GM18907 (cell line): Measurements from ENCODE around the gene HOMER1.
A peak's percentile ranks its signal among the peaks of the same experiment; 100 is the strongest.

Source experiments
- ATAC-seq: cut with Tn5 transposase; IDR thresholded peaks from one replicate; pipeline ENCODE4 v1.9.1; 2021; ENCODE audit warnings: mild to moderate bottlenecking, moderate library complexity; ENCODE audit not compliant: unreplicated experiment

Gene HOMER1, protein sequence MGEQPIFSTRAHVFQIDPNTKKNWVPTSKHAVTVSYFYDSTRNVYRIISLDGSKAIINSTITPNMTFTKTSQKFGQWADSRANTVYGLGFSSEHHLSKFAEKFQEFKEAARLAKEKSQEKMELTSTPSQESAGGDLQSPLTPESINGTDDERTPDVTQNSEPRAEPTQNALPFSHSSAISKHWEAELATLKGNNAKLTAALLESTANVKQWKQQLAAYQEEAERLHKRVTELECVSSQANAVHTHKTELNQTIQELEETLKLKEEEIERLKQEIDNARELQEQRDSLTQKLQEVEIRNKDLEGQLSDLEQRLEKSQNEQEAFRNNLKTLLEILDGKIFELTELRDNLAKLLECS

DNA sequence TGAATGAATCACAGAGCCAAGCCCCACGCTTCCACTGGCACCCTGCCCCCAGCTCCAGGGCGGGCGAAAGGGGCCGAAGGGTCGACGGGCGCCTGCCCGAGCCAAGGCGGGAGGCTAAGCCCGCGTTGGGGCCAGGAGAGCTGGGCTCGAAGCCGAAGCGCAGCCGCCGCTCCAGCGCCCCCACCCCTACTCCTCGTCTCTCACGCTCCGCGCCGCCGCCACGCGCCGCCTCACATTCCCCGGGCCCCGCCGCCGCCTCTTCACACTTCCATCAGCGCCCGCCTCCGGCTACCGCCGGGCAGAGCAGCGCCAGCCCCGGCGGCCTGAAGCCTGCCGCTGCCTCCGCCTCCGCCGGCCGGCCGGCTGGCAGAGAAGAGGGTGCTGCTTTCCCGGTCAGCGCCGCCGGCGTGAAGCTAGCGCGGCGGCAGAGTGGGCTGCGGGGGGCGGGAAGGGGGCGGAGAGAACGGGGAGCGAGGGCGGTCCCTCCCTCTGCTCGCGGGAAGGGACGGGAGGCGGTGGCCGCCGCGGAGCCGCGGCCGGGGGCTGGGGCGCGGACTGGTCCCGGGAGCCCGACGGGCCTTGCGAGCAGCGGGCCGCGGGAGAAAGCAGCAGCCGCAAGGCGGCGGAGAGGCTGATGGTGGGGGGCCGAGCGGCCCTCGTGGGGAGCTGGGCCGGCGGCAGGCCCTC is at the start of gene HOMER1:
TSS of gene HOMER1 (minus strand) at position 431 of the 687 bp plus-strand sequence. CDS start 1,360 bp downstream, outside the sequence.
- peak; percentile 62 for ATAC-seq

DNA sequence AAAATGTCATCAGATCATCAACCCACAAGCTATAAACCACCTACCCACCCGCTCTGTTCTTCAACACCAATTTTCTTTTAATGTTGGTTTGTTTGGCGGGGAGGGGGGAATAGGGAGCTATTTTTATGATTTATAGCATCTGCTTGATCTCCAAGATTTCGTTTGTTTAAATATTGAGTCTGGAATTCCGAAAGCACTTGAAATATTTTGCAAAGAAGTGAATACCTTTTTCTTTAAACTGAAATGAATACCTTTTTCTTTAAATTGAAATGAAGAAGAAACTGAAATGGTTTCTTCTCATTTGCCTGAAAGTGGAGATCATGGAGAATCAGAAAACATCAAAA is 49.3 kb upstream of the HOMER1 start:
- no peak for ATAC-seq

DNA sequence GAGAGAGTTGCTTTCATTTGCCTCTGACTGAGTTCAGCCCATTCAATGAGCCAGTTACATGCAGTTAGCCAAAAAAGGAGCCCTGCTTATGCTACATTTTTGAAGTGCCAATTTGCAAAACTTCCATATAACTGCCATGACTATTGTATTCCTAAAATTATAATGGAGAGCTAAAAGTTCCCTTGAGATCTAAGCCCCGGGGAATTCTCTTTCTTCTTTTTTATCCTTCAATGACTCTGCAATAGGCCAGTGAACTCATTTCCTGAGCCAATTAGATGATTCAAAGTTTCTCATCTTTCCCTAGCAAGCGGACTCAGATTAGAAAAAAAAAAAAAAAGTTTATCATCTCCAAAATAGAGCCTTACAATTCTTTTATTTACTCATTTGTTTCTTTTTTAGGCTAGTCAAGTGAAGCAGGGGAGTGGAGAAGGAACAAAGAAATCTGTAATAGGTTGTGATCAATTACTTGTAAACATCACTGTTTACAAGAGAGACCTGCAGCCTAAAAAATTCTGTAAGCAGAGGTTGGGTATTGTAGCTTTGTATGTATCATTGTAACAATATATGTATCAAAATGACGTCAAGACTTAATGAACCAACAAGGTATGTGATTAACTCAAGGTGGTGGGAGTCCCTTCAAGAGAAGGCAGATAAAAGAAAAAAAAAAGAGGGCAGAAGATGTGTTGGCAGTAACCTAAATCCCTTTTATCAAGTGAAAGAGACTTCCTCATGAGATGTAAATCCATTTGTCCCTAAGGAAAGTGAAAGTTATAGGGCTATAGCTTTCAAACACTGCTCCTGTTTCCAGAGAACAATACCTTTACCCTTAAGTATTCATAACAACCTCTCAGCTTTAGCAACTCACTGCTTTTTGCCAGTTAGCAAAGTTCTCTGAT is 48.7 kb upstream of the HOMER1 start:
- ATAC-seq, result no peak

DNA sequence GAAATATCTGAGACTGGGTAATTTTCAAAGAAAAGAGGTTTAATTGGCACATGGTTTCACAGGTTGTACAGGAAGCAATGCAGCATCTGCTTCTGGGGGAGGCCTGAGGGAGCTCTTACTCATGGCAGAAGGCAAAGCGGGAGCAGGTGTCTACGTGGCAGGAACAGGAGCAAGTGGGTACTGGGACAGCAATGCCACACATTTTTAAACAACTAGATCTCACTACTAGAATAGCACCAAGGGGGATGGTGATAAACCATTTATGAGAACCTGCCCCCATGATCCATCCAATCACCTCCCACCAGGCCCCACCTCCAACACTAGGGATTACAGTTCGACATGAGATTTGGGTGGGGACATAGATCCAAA is 47.6 kb upstream of the HOMER1 start:
- peak; percentile 32 for ATAC-seq

DNA sequence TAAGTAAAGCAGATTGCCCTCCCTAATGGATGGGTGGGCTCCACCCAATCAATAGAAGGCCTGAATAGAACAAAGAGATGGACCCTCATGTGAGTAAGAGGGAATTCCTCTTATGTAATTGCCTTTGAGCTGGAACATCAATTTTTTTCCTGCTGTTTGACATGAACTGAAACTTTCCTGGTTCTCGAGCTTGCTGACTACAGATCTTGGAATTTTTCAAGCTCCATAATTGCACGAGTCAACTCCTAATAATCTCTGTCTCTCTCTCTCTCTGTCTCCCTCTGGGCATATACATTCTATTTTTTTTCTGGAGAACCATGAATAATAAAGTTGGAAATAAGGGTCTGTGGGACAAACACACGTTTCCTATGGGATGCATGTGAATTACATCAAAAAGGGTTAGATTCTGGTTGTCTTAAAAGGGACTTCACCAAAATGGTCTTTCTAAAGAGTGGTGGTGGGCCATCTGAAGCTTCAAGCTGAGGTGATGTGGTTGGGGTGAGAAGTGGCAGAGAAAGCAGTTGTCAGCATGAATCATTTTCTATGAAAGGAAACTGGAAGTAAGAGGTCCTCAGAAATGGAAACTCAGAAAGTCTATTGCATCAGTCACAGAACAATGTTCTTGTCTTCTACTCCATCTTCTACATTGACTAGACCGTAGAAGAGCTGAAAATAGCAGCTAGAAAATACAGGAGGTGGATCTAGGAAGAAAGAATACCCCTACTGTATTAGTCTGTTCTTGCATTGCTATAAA is 47.0 kb upstream of the HOMER1 start:
- peak; percentile 68 for ATAC-seq

DNA sequence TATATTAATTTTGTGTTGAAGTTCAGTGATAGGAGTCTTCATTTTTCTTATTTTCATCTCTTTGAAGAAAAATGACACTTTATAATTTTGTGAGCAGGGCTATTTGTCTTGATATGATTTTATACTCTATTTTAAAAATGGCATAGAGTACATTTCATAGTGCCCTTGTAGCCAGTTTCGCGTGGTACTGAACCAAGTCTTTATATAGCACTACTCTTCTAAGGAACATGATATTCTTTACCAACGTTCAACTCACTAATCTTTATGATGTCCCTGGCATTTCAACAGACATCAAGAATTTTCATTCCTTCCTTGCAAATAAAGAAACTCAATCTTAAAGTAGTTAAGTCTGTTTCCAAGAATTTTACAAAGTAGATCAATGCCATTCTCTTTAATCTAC is 41.5 kb upstream of the HOMER1 start:
- ATAC-seq, result no peak

DNA sequence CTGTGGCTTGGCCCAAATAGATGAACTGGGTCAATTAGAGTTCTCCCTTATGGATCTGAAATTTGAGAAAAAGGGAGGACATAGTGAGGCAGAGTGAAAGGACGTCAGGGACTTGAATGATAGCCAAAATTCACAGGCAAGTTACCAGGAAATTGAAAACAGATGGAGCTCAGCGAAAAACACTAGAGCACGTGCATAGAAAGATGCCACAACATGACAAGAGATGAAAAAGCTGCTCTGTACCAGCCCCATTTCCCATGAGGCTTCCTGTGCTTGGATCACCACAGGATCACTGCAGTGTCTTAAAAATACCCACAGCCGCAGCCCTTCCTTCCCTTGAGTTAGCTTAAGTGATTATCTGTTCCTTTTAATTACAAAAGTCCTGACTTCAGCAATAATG is 39.0 kb upstream of the HOMER1 start:
- no peak for ATAC-seq

DNA sequence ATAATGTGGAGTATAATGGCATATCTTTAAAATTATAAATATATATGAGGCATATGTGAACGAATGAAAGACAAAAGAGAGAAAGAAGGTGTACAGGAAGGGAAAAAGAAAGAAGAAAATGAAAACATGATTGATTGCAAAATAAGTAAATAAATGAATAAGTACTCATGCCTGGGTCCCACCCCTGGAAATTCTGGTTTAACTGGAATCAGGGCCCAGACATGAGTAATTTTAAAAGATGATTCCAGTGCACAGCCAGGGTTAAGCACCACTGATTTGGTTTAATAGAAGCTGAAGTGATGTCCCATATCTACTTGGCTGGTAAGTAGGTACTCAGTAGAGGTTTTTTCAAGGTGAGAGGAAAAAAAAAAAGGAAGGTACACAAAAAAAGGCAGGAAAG is 34.0 kb upstream of the HOMER1 start:
- no peak for ATAC-seq

DNA sequence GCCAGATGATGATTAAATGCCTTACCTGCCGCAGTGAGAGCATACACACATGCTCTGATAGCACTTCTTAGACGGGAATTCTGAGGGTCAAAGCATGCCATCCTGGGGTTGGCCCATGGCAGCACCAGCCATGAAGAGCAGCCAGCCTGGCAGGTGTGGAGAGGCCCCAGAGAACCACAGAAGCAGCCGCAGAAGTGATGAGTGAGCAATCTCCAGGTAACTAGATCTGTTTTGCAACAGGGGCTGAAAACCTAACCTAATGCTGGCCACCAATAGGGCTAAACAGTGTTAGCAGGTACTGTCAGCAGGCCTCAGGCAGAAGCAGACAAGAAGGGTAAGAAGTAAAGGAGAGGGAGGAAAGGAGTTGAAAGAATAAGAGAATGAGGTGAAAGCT is 33.5 kb upstream of the HOMER1 start:
- no peak for ATAC-seq

DNA sequence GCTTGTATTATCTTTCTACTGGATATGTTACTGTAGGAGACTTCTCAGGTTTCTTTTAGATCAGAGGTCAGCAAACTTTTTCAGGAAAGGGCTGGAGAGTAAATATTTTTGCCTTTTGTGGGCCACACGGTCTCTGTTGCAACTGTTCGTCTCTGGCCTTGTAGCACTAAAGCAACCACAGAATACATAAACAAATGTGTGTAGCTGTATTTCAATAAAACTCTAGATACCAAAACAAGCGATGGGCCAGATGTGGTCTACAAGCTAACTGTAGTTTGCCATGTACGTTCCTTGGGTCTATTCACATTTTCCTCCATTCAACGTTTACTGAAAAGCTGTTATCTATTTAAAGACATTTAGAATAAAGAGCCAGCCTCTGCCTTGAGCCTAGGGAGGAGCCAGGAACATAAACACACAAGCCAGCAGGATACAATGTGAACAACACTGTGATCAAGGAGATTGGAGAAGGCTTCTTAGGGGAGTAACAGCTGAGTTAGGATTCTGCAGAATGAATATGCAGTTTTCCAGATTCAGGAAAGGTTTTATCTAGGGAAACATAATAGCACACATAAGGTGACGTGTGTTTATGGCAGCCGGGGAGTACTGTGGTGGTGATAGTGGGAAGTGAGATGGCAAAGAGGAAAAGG is 33.0 kb upstream of the HOMER1 start:
- no peak for ATAC-seq

DNA sequence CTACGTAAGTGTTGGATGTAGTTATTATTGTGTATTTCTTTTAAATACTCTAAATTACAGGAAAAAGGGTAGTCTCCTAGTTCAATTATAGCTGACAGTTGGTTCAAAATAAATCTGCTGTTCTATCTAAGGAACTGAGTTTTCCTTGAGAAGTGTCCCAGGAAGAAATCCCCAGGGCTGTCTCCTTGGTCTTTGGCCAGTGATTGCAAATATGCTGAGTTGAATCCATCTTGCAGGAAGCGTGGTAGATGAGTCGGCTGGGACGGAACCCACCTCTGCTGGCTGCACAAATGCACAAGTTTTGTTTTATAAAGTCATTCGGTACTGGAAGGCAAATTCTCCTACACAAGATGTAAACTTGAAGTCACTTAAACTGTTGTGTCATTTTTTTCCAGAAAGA is 30.2 kb upstream of the HOMER1 start:
- ATAC-seq, result no peak

DNA sequence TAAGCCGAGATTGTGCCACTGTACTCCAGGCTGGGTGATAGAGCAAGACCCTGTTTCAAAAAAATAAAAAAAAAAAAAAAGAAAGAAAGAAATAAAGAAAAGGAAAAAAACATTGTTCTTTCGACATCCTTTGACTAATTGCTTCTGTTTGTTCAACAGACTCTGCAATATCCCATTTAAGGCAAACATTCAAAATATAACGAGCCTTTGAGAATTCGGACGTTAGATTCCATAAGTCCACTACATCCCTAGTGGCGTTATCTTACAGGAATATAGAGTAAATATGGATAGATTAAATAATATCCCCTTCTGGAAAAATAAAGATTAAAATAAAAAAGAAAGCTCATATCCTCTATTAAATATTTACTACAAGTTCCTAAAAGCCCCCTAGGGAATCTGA is 27.0 kb upstream of the HOMER1 start:
- ATAC-seq, result no peak

DNA sequence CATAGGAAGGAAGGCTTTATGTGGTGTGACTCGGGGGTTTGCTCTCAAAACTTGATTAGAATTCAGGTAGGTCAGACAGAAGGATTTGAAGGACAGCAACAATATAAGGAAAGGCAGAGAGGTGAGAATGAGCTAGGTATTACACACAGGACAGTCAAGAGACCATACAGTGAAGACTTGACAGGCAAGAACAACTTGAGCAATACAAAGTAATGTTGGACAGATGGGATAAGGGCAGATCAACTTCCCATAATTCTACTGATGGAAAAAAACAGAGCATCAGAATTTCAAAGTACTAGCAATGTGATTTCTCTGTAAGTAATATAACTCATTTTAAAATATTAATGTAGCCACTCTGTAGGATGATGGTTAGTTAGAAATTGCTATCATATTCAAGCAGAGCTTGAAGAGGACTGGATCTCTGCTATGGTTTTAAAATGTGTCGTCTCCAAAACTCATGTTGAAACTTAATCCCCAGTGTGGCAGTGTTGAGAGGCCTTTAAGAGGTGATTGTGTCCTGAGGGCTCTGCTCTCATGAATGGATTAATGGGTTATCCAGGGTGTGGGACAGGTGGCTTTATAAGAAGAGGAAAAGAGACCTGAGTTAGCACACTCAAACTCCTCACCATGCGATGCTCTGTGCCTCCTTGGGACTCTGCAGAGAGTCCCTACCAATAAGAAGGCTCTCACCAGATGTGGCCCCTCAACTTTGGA is 22.4 kb upstream of the HOMER1 start:
- ATAC-seq, result no peak

DNA sequence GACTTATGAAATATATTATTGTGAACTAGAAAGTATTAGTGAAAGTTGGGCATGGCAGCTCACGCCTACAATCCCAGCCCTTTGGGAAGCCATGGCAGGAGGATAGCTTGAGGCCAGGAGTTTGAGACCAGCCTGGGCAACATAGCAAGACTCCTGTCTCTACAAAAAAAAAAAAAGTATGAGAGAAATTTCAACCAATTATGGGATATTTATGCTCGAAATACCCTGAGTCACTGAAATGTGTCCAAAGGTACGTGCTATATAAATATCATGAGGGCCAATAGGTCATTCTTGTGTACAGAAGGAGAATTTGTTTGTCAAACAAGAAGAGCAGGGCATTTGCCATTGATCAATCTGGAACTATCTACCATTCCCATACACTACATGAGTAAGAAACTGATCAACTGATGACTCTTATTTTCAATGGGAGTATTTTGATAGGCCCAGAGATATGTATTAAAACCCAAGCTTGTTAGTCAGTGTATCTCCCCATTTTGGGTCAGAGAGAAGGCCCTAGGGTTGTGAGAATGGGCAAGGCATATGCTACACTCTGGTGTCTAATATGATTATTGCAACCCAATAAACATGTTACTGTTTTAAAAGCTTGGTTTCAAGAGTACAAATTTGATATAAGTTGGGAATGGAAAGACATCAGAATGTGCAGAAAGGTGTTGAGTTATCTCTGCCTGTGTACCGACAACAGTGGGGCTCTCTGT is 21.7 kb upstream of the HOMER1 start:
- no peak for ATAC-seq

DNA sequence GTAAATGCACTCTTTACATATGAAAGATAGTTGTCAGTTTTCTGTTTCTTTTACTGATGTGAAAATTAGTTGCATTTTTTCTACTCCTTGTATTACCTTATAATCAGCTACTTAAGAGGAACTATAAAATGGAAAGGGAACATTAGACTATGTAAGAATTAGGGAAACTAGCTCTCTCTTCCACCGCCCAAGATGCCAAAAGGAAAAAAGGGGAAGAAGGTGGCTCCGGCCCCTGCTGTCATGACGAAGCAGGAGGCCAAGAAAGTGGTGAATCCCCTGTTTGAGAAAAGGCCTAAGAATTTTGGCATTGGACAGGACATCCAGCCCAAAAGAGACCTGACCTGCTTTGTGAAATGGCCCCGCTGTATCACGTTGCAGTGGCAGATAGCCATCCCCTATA is 15.2 kb upstream of the HOMER1 start:
- no peak for ATAC-seq

DNA sequence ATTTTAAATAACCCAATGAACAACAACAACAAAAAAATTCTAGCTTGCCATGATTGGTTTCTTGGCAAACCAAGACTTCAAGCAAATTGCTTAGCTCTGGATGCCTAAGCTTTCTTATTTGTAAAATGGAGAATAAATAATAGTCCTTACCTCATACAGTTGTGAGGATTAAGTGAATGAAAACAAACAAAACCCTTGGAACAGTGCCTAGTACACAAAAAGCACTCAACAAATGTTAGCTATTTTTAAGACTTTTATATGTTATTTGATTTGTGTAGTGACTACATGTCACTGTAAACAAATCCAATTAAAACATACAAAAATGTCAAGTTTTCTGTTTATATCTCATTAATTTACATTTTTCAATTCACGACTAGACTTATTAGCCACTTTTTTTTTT is 13.5 kb upstream of the HOMER1 start:
- no peak for ATAC-seq

DNA sequence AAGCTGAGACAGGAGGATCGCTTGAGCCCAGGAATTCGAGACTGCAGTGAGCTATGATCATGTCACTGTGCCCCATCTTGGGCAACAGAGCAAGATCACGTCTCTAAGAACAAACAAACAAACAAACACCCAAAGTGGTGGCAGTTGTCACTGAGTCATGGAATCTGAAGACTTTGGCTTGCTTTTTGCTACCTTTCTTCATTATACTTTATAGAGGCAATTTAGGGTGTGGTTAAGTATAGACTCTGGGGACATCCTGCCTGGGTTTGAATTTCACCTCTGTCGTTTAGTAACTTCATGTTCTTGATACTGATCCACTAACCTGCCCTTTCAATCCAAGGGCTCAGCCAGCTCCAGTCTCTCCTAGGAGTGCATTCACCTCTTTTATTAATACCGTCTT is 13.0 kb upstream of the HOMER1 start:
- no peak for ATAC-seq

DNA sequence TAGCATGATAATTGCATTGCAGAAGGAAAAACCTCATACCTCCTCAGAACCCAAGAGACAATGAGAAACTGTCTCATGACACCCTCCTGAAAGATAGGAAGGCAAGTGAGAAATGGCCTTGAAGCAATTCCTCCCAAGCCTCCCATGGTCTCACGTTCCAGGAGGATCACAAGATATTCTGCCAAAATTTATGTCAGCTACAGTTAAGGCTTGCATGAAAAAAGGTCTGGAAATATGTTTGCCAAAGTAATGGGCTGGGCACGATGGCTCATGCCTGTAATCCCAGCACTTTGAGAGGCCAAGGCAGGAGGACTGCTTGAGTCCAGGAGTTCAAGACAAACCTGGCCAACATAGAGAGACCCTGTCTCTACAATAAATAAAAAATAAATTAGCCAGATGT is 12.6 kb upstream of the HOMER1 start:
- ATAC-seq, result no peak

DNA sequence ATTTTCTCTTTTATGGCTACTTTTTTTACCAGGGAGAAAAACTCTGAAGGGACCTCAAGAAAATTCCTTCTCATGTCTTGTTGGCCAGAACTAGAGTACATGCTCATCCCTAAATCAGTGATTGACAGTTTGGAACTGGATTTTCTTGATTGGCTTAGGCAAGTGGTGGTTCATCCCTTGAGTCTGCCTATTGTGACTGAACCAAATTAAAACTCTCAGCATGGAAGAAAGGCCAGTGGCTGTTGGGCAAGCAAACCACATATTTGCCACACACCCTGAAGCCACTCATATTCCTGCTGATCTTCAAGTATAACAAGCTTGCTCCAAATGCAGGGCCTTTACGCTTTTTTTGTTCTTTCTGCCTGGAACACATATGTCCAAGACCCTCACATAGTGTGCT is 7.2 kb upstream of the HOMER1 start:
- ATAC-seq, result no peak
